Stimulated activated CD4-positive, alpha-beta T cell treated with anti-CD3 and anti-CD28 coated beads, Interleukin-12 subunit alpha, Interleukin-12 subunit beta, amount 100 ng/mL, for 24 hours (primary cell): ENCODE data around the gene MMEL1.

Experiments
- DNase-seq, 2 experiments: peaks; one replicate each; pipeline ENCODE4 v3.0.0-alpha.2; 2020; ENCODE audit warnings: low read depth in 2 of 2

MMEL1 gene

DNA sequence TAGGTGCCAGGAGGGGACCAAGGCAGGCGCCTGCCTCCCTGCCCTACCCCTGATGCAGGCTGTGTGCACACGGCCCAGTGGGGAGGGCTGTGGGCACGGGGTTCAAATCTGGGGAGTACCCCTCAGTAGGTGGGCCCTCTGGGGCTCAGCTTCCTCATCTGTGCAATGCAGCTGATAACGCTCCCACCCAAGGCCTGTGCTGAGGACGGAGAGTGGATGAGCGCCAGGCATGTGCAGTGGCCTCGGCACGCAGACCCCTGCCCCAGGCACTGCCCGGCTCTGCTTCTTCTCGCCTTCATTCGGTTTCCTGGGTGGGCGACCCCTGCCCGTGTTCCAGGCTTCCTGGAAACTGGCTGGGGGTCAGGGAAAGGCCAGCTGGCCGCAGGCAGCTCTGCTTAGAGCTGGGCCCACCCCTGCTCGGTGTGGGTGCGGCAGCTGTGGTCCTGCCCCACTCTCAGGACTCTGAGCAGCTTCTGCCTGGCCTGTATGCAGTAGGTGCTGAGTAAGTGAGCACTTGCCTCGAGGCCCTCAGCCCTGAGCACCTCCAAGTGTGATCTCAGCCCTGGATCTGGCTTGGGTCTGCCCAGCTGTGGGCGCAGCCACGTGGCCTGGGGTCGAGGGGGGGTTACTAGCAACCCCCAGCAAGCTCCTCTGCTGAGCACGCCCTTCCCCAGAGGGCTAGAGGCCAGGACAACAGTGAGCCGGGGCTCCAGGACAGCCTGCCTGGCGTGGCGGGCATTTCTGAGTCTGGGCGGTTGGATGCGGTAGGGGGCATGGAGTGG lies 88.5 kb downstream of the MMEL1 start:
- DNase-seq, result no peak

DNA sequence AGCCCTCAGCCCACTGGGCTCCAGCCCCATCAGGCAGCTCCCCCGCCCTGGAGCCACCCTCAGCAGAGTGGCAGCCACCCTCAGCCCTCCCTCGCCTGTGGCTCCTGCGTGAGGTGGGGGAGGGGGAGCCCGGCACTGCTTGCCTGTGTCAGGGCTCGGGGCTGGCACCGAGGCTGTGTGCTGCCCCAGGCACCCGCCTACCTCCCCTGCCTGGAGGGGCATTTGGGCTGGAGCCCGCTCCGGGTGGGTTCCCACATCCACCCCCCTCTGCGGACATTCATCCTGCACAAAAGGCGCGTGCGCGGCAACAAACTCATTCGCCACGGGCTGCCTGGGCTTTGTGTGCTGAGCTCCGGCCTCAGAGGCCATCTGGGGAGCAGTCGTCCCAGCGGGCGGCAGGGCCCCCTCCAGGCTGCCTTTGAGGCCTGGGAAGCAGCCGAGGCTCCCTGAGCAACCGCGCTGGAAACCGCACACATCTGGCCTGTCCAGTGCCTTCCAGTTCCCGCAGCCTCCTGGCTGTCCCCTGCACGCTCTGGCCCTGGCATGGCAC lies 89.2 kb downstream of the MMEL1 start:
- no peak for DNase-seq

DNA sequence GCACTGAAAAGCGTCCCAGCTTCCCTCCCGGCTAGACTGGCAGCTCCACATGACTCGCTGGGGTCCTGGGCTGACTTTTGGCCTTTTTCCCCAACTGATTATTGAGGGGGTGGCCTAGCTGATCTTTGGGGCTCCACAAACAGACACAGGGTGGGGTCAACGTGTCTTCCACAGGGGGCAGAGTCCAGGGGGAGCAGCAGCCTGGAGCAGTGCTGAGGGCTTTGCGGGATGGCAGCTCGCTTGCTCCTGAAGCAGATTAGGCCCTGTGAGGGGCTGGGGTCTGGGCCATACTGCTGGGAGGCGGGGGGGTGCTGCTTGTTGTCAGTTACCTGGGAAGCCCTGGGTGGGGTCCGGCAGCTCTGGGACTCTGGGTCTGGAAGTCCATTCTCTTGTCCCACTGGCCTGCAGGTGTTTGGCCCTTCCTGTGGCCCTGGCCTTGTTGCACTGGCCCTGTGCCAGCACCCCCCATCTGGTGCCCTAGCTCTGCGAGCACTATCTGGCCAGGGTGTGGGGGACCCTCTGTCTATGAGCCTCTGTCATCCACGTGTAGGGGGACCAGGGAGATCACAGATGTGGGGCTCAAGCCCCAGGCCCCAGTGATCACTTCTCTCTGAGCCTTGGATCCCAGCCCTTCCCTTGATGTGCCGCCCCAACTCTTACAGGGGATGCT lies 90.4 kb downstream of the MMEL1 start:
- DNase-seq, result no peak

DNA sequence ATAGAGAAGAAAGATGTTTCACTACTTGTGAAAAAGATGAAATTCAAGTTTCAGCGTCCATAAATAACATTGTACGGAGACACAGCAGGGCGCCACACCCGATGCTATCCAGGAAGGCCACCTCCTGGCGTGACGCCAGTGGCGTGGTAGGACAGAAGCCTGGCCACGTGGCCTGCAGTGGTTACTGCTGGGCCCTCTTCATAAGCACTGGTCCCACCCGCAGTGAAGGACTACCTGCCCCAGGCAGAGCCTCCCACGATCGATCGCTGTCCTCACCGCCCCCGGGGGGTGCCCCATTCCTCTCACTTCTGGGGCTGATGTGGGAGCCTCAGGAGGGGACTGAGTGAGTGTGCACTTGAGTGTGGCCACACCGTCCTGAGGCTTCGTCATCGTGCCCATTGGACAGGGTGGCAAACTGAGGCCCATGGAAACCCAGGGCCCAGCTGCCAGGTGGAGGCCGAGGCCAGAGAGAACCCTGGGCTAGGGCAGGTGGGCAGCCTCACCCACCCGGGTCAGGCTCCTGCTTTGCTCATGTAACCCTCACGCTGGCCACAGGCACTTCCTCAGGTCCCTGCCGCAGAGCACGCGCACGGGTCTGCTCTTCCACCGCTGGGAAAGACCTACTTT lies 91.1 kb downstream of the MMEL1 start:
- DNase-seq, result no peak

DNA sequence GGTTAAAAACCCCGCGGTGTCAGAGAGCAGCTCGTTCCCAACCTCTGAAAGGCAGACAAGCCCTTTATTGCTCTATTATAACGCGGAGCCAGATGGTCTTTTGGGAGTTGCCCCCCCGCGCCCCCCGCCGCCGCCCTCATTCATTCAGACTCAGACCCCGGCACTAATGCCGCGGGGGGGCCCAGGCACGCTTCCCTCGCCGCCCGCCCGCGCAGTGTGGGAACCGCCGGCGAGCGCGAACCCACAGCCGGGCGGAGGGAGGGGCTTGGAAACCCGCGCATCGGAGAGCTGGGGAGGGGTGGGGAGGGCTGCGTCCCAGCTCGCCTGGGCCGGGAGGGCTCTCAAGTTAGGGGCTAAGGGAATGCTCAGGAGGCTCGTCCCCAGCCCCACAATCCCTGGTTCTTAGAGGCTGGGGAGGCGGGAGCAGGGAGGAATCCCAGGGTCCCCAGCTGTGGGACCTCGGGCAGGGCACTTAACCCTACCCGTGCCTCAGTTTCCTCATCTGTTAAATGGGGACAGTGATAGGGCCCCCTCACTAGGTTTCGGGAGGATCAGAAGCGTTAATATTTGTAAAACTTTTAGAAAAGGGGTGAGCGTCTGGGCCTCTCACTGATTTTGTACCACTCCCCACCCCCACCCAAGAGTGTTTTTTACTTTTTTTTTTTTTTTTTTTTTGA lies 91.9 kb downstream of the MMEL1 start:
- DNase-seq, result no peak
